Dermis blood vessel endothelial cell (primary cell): Measurements from ENCODE around the gene OR1D5. TPM values are rescaled to one million over a fixed set of nuclear protein-coding genes. Genes with fewer than 3 reads are reported as not detected.

Experiments
- total RNA-seq: library from RNA; depleted of rRNA; stranded (reverse); fragments of >200 nt; gene quantifications from 2 replicates; pipeline ENCODE4 v1.2.3, GENCODE V29; 2014

OR1D5 gene
- total RNA-seq, 1 donor from 2014 or later, result not detected

Other genes starting within 250 kb of the OR1D5 start
- not detected in 2 replicates for gene OR1D2, start 40.8 kb upstream of the OR1D5 start, total RNA-seq
- gene OR1G1, start 63.9 kb upstream of the OR1D5 start, total RNA-seq, result not detected in 2 replicates
- not detected in 2 replicates for gene OR1A2, start 133.9 kb upstream of the OR1D5 start, total RNA-seq
- not detected in 2 replicates for gene OR1A1, start 144.1 kb upstream of the OR1D5 start, total RNA-seq
- gene OR3A1, start 234.8 kb upstream of the OR1D5 start, total RNA-seq, result not detected in 2 replicates